Activated T-helper 1 cell treated with anti-CD3 and anti-CD28 coated beads, Interleukin-2, amount 50 U/mL, for 16 hours (primary cell): ENCODE data around the gene SHE.

ENCODE experiments used
- DNase-seq, 2 donors: peaks; one replicate each; pipeline ENCODE4 v3.0.0-alpha.2; 2020; ENCODE audit warnings: low read depth in 1 of 2, low spot score in 1 of 2

SHE gene

GRCh38 chr1:154448331-154448811 is 53.8 kb downstream of the SHE start:
- no peak for DNase-seq

GRCh38 chr1:154446789-154447188 is 55.4 kb downstream of the SHE start:
- no peak for DNase-seq

DNA sequence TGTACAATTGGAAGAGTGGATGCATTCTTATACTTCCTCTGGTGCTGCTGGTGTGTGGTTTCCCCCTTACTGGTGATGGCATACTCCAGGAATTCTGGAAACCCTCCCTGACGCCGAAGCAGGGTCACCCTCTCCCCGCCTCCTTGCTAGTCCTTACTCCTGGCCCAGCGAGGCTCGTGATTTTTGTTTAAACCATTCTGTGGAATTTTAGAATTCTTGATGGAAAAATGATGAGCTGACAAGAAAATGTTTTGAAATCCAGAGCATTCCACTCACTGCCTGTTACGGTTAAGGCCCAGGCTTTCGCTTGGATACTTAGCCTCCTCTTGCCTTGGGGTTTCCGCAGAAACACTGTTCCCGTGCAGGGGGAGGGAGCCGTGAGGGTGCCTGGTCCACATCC is 55.9 kb downstream of the SHE start:
- no peak for DNase-seq

GRCh38 chr1:154445040-154445472 is 57.2 kb downstream of the SHE start:
- no peak for DNase-seq

DNA sequence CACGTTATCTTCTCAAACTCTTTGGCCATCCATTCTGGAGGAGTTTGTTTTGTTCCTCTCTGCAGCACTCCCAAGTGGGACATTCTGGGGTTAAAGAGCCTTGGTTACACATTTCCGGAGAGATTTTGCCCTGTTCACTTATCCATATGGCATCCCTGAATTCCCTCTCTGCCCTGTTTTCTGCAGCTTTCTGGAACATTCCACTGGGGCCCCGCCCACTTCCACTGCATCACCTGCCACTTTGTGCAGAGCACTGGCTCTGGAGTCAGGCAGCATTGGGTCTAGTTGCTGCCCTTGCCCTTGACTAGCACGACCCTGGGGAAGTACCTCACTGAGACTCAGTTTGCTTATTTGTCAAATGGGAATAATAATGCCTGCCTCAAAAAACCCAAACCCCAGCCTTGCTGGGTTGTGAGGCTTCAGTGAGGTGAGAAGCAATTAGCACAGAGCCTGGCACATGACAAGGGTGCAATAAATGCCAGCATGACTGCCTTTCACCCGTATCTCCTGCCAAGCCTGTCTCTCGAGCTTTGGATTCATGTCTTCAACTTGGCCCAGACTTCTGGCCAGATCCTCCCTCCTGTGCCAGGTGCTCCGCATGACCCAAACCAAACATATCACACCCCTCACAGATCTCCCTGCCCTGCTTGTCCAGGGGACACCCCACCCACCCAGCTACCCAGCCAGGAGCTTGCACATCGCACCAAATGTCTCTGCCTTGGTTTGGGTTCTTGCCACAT is 58.8 kb downstream of the SHE start:
- no peak for DNase-seq

DNA sequence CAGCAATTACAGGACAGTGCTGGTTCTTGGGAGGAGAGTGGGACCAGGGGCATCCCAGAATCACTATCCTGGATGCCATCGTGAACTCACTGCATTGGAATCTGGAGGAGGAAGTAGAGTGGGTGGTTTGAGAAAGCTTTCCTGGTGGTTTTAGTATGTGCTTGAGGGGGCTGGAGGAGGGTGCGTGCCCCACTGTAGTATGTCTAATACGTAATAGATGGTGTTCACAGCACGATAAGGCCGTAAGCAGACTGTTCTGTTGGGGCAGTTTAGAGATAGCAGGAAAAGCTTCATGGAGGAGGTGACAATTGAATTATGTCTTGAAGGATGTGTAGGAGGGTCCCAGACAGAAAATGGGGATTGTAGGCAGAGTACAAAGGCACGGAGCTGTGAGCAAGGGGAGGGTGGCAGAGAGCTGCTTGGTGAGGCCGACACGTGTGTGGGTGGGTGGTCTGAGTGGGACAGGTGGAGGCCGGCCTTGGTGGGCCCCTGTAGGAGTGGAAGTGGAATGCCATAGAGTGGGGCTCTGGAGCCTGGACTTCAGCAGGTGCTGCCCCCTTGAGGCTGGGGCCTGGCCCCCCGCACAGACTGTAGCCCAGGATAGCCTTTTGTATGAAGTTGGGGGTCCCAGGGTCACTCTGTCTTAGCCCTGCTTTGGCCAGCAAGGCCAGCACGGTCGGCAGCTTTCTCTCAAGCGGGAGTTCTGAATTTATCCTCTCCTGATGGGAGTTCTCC is 60.0 kb downstream of the SHE start:
- DNase-seq: no peak

DNA sequence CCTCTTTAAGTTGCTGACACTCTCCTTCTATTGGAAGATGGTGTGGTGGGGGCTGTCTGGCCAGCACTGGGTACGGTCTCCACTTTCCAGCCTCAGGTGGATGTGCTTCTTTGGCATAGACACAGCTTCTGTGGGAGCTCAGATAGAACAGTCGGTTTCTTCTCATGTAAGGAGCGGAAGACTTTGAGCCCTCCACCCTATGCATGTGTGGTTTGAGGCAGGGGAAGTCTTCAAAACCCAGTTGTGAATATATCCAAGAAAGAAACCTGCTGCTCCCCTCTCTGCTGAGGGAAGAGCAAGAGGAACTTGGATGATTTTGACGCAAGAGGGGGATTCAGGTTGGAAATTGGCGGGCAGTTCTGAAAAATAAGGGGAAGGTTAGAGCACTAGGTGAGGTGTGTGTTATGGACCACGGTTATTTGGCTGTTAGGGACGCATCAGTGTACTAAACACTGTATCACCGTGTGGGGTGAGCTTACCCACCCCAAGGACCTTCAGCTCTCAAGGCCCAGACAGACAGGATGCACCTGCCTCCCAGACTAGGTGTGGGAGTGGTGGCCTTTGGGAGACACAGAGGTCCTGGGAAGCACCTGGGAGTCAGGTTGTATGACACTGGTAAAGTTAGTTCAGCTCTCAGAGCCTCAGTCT is 60.8 kb downstream of the SHE start:
- no peak for DNase-seq

- no peak for DNase-seq
Observed at GRCh38 chr1:154440036-154440804, 62.0 kb downstream of the SHE start.

- DNase-seq: no peak
Observed at GRCh38 chr1:154436433-154436832, 65.8 kb downstream of the SHE start.

DNA sequence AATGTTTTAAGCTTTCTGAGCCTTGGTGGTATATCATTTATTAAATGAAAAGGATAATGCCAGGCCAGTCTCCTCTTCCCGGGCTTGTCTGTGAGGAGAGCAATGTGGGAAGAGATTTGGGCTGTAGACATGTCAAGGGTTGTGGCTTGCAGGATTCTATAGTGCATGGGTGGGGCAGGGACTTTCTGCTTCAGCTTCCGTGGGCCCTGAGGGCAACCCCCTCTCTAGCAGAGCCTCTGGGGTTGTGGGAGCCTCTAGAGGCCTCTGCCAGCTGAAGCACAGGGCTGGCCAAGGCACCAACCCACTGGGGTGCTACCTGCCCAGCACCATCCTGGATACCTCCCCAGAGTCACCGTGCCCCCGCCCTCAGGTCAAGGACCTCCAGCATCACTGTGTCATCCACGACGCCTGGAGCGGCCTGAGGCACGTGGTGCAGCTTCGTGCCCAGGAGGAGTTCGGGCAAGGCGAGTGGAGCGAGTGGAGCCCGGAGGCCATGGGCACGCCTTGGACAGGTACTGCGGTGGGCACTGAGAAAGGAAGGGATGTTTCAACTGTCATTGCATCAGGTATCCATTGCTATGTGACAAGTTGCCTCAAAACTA is 66.5 kb downstream of the SHE start:
- no peak for DNase-seq

GRCh38 chr1:154434346-154435085 is 67.7 kb downstream of the SHE start:
- no peak for DNase-seq

DNA sequence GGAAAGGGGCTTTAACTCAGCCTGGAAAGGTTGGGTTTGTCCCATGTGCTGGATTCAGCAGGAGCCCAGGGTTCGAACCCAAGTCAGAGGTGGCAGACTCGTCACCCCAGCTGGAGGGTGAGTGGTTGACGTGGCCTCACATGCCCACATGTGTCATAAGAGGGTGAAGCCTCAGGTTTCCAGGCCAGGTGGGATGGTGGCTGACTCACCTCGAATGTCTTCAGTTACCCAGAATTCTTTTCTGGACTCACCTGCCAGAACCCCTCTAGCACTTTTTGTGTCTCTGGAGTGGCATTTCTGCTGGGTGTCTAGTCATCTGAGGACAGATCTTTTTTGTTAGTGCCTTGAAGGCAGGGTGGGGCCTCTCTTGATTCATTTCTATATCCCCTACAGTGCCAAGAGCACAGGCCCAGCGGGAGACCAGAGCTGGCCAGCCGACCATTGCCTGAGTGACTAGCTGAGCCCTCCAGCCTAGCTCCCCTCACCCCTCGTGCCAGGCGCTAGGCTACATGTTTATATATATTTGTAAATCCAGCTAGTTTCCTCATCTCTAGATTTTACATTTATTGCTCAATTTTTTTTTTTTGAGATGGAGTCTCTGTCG is 68.9 kb downstream of the SHE start:
- peak in 1 of 2 donors; percentile 27 for DNase-seq

DNA sequence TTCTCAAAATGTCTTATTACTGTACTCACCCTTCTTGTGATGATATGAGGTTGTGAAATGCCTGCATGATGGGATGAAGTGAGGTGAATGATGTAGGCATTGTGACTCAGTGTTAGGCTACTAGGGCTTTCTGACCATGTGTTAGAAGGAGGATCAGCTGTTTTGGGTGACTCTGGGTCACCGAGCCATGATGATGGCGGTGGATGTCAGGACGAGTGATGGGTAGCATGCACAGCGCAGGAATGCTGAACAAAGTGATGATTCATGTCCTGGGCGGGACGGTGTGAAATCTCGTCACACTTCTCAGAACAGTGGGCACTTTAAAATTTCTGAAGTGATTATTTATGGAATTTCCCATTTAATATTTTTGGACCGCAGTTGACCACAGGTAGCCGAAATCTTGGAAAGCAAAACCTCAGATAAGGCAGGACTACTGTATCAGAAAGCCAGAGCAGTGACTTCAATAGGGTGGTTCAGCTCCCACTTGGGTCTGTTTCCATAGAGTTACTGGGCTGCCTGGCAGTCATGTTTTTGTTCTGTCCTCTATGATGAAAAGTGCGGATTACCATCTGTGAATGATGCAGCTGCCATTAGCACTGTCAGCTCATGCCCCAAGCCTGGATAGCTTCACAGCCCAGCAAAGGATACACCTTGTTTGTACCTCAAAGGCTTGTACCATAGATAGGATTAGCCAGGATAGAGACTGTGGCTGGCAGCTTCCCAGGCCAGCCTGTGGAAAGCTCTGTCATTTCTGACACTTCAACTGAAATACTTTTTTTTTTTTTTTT is 70.4 kb downstream of the SHE start:
- peak in 1 of 2 donors; percentile 50 for DNase-seq

- no peak for DNase-seq
Observed at GRCh38 chr1:154430903-154431302, 71.3 kb downstream of the SHE start.

GRCh38 chr1:154429841-154430611 is 72.2 kb downstream of the SHE start:
- no peak for DNase-seq
